Activated naive CD4-positive, alpha-beta T cell treated with anti-CD3 and anti-CD28 coated beads, Interleukin-2, amount 10 ng/mL, durations not matched to agents 7 days and 5 days (primary cell): ENCODE results near the gene TBL2.
"Not testable (repeated sequence)": the region's sequence is repeated elsewhere in the genome, so short reads cannot be mapped to it uniquely, and the experiment has no call there.

ENCODE experiments used
- CTCF ChIA-PET: fragments of 350-600 bp; sonication (Branson Sonifier 250); formaldehyde crosslinking; loops from one replicate; lab custom pipeline; 2021; ENCODE audit warnings: antibody characterized with exemption; lab: Charles Lee
- DNase-seq: peaks from one replicate; pipeline ENCODE4 v3.0.0-alpha.2; 2020
- H3K27ac Mint-ChIP-seq: one replicate; pipeline ENCODE4 v1.8.0; 2021; ENCODE audit warnings: mild to moderate bottlenecking, moderate library complexity, mixed read lengths
- H3K27me3 Mint-ChIP-seq: one replicate; pipeline ENCODE4 v1.8.0; 2021; ENCODE audit warnings: mild to moderate bottlenecking, mixed read lengths
- H3K36me3 Mint-ChIP-seq: one replicate; pipeline ENCODE4 v1.8.0; 2021; ENCODE audit warnings: mixed read lengths
- H3K4me1 Mint-ChIP-seq: one replicate; pipeline ENCODE4 v1.8.0; 2021; ENCODE audit warnings: mixed read lengths
- H3K4me3 Mint-ChIP-seq: one replicate; pipeline ENCODE4 v1.8.0; 2021; ENCODE audit warnings: mild to moderate bottlenecking, moderate library complexity, mixed read lengths
- H3K9me3 Mint-ChIP-seq: one replicate; pipeline ENCODE4 v1.8.0; 2021; ENCODE audit warnings: mixed read lengths

Gene TBL2

GRCh38 chr7:73578342-73579128, at the start of gene TBL2:
TSS of gene TBL2 (minus strand) at chr7:73578579. CDS start at chr7:73578549, 30 bp downstream.
- peak; percentile 99 for DNase-seq
- Mint-ChIP-seq H3K27ac (peak within 1 kb of the TSS; percentile 99), H3K4me3 (peak within 1 kb of the TSS; percentile 95), H3K9me3 (no peaks in the 10 kb centered on the region), H3K4me1 (peaks cover 32% of the 10 kb centered on the region), H3K36me3 (peaks cover 19% of the 10 kb centered on the region), H3K27me3 (peaks cover 4% of the 10 kb centered on the region)
- CTCF ChIA-PET, result interaction anchor here (1.0 kb wide), 1 partner anchor 22 kb away, joined by 3 read pairs; no protein-coding TSS in a partner anchor

GRCh38 chr7:73626814-73627213, 48.4 kb upstream of the TBL2 start:
- CTCF ChIA-PET, result interaction anchor here (0.6 to 1.2 kb wide), 3 partner anchors 47 to 108 kb away, joined by 3 to 4 read pairs (median 3); no protein-coding TSS in a partner anchor
- H3K27me3 Mint-ChIP-seq, result peaks cover 86% of the 10 kb centered on the region
- no peaks in the 10 kb centered on the region for H3K36me3 Mint-ChIP-seq
- no peak overlapping the region for H3K4me3 Mint-ChIP-seq
- DNase-seq, result no peak
- peaks cover 4% of the 10 kb centered on the region for H3K4me1 Mint-ChIP-seq
- no peak overlapping the region for H3K27ac Mint-ChIP-seq
- H3K9me3 Mint-ChIP-seq, result no peaks in the 10 kb centered on the region

- Mint-ChIP-seq H3K27me3 (peaks cover 91% of the 10 kb centered on the region), H3K4me3 (no peak overlapping the region), H3K36me3 (no peaks in the 10 kb centered on the region), H3K4me1 (peaks cover 4% of the 10 kb centered on the region), H3K9me3 (no peaks in the 10 kb centered on the region), H3K27ac (no peak overlapping the region)
- DNase-seq, result no peak
- CTCF ChIA-PET, result interaction anchor here (1.4 to 1.8 kb wide), 2 partner anchors 17 to 109 kb away, joined by 3 to 4 read pairs; no protein-coding TSS in a partner anchor
Observed at GRCh38 chr7:73625276-73625675, 46.9 kb upstream of the TBL2 start.

GRCh38 chr7:73624669-73625001, 46.3 kb upstream of the TBL2 start:
- Mint-ChIP-seq H3K36me3 (no peaks in the 10 kb centered on the region), H3K4me1 (peaks cover 4% of the 10 kb centered on the region), H3K27ac (no peak overlapping the region), H3K27me3 (peaks cover 95% of the 10 kb centered on the region), H3K4me3 (no peak overlapping the region), H3K9me3 (no peaks in the 10 kb centered on the region)
- DNase-seq, result no peak
- CTCF ChIA-PET, result interaction anchor here (1.1 to 1.8 kb wide), 3 partner anchors 17 to 110 kb away, joined by 3 to 4 read pairs (median 3); no protein-coding TSS in a partner anchor

- H3K27me3 Mint-ChIP-seq, result peaks cover 95% of the 10 kb centered on the region
- H3K27ac Mint-ChIP-seq, result no peak within 1 kb of the TSS
- CTCF ChIA-PET, result interaction anchor here (1.1 to 1.8 kb wide), 3 partner anchors 16 to 111 kb away, joined by 3 to 4 read pairs (median 3); no protein-coding TSS in a partner anchor
- peaks cover 4% of the 10 kb centered on the region for H3K4me1 Mint-ChIP-seq
- H3K9me3 Mint-ChIP-seq, result no peaks in the 10 kb centered on the region
- H3K4me3 Mint-ChIP-seq, result no peak within 1 kb of the TSS
- DNase-seq, result peak; percentile 75
- H3K36me3 Mint-ChIP-seq, result no peaks in the 10 kb centered on the region
Observed at GRCh38 chr7:73623798-73624668, 45.7 kb upstream of the TBL2 start, which contains the start of gene MLXIPL. TSS of gene MLXIPL (minus strand) at chr7:73624522. CDS start at chr7:73624492, 30 bp downstream.

GRCh38 chr7:73622909-73623797, 44.8 kb upstream of the TBL2 start:
- DNase-seq, result no peak
- CTCF ChIA-PET, result interaction anchor here (4.1 kb wide), 1 partner anchor 16 kb away, joined by 16 read pairs; no protein-coding TSS in a partner anchor
- Mint-ChIP-seq H3K4me3 (no peak overlapping the region), H3K4me1 (peaks cover 4% of the 10 kb centered on the region), H3K36me3 (no peaks in the 10 kb centered on the region), H3K9me3 (no peaks in the 10 kb centered on the region), H3K27me3 (peaks cover 94% of the 10 kb centered on the region), H3K27ac (no peak overlapping the region)

GRCh38 chr7:73622527-73622908, 44.1 kb upstream of the TBL2 start:
- Mint-ChIP-seq H3K27me3 (peaks cover 92% of the 10 kb centered on the region), H3K9me3 (no peaks in the 10 kb centered on the region), H3K27ac (no peak overlapping the region), H3K36me3 (no peaks in the 10 kb centered on the region), H3K4me3 (no peak overlapping the region), H3K4me1 (peaks cover 4% of the 10 kb centered on the region)
- no peak for DNase-seq
- CTCF ChIA-PET, result interaction anchor here (4.1 kb wide), 1 partner anchor 16 kb away, joined by 16 read pairs; no protein-coding TSS in a partner anchor

- Mint-ChIP-seq H3K36me3 (no peaks in the 10 kb centered on the region), H3K4me1 (peaks cover 4% of the 10 kb centered on the region), H3K9me3 (no peaks in the 10 kb centered on the region), H3K27me3 (peaks cover 81% of the 10 kb centered on the region), H3K27ac (no peak overlapping the region), H3K4me3 (no peak overlapping the region)
- CTCF ChIA-PET, result interaction anchor here (1.1 to 4.1 kb wide), 2 partner anchors 12 to 15 kb away, joined by 6 to 16 read pairs; no protein-coding TSS in a partner anchor
- DNase-seq, result no peak
Observed at GRCh38 chr7:73621168-73622063, 43.0 kb upstream of the TBL2 start.

GRCh38 chr7:73619394-73619793, 41.0 kb upstream of the TBL2 start:
- H3K36me3 Mint-ChIP-seq, H3K4me1 Mint-ChIP-seq, H3K9me3 Mint-ChIP-seq, H3K4me3 Mint-ChIP-seq, DNase-seq, H3K27ac Mint-ChIP-seq: not testable (repeated sequence)
- H3K27me3 Mint-ChIP-seq, result peaks cover 73% of the 10 kb centered on the region
- CTCF ChIA-PET, result interaction anchor here (0.6 to 4.1 kb wide), 2 partner anchors 10 to 13 kb away, joined by 4 to 16 read pairs; no protein-coding TSS in a partner anchor

- H3K27me3 Mint-ChIP-seq, result peaks cover 73% of the 10 kb centered on the region
- no peak for DNase-seq
- H3K27ac Mint-ChIP-seq, result no peak overlapping the region
- peaks cover 1% of the 10 kb centered on the region for H3K4me1 Mint-ChIP-seq
- no peaks in the 10 kb centered on the region for H3K9me3 Mint-ChIP-seq
- CTCF ChIA-PET, result interaction anchor here (1.2 kb wide), 1 partner anchor 12 kb away, joined by 3 read pairs; no protein-coding TSS in a partner anchor
- no peaks in the 10 kb centered on the region for H3K36me3 Mint-ChIP-seq
- no peak overlapping the region for H3K4me3 Mint-ChIP-seq
Observed at GRCh38 chr7:73618538-73618937, 40.2 kb upstream of the TBL2 start.

GRCh38 chr7:73617520-73617919, 39.1 kb upstream of the TBL2 start:
- not testable (repeated sequence) for H3K9me3 Mint-ChIP-seq, DNase-seq, H3K27ac Mint-ChIP-seq, H3K4me3 Mint-ChIP-seq, H3K36me3 Mint-ChIP-seq, H3K4me1 Mint-ChIP-seq
- CTCF ChIA-PET, result interaction anchor here (1.2 to 1.8 kb wide), 2 partner anchors 11 kb away, joined by 3 to 8 read pairs; no protein-coding TSS in a partner anchor
- H3K27me3 Mint-ChIP-seq, result peaks cover 73% of the 10 kb centered on the region

- no peaks in the 10 kb centered on the region for H3K9me3 Mint-ChIP-seq
- no peaks in the 10 kb centered on the region for H3K36me3 Mint-ChIP-seq
- CTCF ChIA-PET, result interaction anchor here (1.2 to 1.8 kb wide), 2 partner anchors 9 to 119 kb away, joined by 3 to 8 read pairs; no protein-coding TSS in a partner anchor
- no peak for DNase-seq
- H3K4me3 Mint-ChIP-seq, result no peak overlapping the region
- H3K27ac Mint-ChIP-seq, result no peak overlapping the region
- H3K27me3 Mint-ChIP-seq, result peaks cover 74% of the 10 kb centered on the region
- H3K4me1 Mint-ChIP-seq, result no peaks in the 10 kb centered on the region
Observed at GRCh38 chr7:73615886-73616285, 37.5 kb upstream of the TBL2 start.
